GM19238 (cell line): ENCODE results near the gene IP6K3.

Experiments used
- DNase-seq: peaks from one replicate; pipeline ENCODE4 v3.0.0; 2011; ENCODE audit warnings: low spot score; ENCODE audit not compliant: insufficient read length

IP6K3 gene

GRCh38 chr6:33690766-33691165, 55.9 kb downstream of the IP6K3 start:
- no peak for DNase-seq

DNA sequence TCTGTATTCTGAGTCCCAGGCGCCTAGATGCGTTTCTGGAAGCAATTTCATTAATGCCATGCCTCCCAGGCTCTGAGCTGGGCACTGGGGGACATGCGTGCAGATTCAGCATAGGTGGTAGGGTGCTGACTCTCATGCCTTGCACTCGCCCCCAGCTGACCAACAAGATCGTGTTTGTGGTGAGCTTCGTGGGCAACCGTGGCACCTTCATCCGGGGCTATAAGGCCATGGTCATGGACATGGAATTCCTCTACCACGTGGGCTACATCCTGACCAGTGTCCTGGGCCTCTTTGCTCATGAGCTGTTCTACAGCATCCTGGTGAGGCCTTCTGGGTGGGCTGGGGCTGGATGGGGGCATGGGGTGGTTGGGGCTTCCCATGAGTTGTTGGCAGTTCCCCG, 56.8 kb downstream of the IP6K3 start:
- no peak for DNase-seq

DNA sequence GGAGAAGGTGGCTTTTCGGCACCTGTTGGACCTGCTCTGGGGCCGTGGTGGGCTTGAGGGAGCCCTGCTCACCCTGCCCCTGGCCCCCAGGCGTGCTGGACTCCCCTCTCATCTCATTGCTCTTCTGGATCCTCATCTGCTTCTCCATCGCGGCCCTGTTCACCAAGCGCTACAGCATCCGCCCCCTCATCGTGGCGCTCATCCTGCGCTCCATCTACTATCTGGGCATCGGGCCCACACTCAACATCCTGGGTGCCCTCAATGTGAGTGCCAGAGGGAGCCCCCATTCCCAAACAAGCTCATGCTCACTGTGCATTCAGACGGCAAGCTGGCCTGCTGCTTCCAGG, 57.6 kb downstream of the IP6K3 start:
- no peak for DNase-seq

GRCh38 chr6:33688451-33689147, 58.1 kb downstream of the IP6K3 start:
- no peak for DNase-seq

GRCh38 chr6:33688006-33688405, 58.7 kb downstream of the IP6K3 start:
- DNase-seq = no peak

DNA sequence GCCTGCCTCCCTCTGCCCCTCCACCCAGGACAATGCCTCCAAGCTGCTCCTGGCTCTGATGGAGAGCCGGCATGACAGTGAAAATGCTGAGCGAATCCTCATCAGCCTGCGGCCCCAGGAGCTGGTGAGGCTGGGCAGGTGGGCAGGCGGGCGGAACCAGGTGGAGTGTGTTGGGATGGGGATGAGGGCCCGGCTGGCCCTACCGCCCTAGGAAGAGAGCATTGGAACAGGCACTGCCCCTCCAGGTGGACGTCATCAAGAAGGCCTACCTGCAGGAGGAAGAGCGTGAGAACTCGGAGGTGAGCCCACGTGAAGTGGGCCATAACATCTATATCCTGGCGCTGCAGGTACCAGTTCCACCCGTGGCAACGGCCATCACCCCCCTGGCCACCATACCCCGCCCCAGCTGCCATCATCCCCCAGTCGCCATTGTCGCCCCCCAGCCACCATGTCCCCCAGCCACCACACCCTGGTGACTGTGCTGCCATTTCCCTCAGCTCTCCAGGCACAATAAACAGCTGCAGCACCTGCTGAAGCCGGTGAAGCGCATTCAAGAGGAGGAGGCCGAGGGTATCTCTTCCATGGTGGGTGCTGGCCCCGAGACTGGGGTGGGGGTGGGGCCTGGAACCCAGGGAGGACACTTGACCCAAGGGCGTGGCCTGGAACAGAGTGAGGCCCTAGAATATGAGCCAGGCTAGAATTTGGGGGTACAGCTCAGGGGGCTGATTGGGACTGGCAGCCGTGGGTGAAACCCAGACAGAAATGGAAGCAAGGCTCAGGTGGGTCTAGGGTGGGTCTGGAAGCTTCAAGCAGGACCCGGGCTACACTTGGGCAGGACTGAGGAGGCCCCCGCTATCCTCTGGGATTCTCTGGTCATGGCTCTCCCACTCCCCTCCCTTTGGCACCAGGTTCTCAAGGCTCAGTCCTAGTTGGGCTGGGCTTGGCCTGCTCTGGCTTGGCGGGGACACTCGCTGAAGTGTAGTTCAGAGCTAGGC, 59.4 kb downstream of the IP6K3 start:
- no peak for DNase-seq

- no peak for DNase-seq
Measured at GRCh38 chr6:33686225-33686924, 60.3 kb downstream of the IP6K3 start.

GRCh38 chr6:33685411-33686224, 61.1 kb downstream of the IP6K3 start:
- DNase-seq = no peak

DNA sequence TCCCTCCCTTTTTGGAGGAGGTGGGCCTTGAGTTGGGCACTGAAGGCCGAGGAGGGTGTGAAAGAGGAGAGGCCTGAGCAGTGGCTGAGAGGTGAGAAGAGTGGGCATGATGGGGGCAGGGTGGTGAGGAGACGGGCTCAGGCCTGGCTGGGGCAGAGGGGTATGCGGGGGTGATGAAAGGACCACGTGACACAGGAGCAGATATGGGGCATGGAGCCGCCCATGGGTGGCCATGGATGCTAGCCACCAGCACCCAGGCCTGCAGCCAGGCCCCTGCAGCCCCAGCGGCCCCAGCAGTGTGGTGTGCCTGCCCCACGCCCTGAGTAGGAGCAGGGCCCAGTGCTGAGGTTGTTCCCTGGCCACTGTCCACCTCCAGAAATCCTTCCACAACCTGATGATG, 61.7 kb downstream of the IP6K3 start:
- DNase-seq = no peak

GRCh38 chr6:33684428-33684896, 62.2 kb downstream of the IP6K3 start:
- no peak for DNase-seq

DNA sequence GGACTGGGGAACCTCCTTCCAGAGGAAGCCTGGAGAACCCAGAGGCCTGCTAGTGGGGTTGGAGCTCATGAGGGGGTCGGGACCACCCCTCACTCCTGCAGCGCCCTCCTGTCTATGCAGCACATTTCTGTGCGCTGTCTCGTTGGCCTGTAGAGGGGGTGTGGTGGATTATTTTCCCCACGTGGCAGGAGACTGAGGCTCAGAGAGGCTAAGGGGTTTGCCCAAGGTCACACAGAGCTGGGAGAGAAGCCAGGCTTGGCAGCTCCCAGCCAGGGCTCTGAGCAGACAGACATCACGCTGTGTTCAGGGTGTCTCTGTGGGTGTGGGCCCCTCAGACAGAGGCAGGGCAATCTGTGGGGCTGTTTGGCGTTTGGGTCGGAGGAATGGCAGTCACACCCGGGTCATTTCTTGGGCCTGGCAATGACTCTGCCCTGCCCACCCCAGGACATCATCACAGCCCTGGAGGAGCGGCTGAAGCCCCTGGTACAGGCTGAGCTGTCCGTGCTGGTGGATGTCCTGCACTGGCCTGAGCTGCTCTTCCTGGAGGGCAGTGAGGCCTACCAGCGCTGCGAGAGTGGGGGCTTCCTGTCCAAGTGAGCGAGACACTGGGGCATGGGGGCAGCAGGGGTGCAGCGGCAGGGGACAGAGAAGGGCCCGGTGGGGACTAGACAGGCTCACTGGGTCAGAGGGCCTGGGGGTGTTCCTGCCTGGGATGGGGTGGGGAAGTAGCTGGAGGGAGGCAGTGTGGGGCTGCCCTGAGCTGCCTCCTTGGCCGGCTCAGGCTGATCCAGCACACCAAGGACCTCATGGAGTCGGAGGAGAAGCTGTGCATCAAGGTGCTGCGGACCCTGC, 62.9 kb downstream of the IP6K3 start:
- no peak for DNase-seq

GRCh38 chr6:33683051-33683571, 63.6 kb downstream of the IP6K3 start:
- no peak for DNase-seq

GRCh38 chr6:33682341-33682740, 64.4 kb downstream of the IP6K3 start:
- DNase-seq = no peak

- DNase-seq = no peak
Measured at GRCh38 chr6:33679761-33680160, 66.9 kb downstream of the IP6K3 start.

- DNase-seq = no peak
Measured at GRCh38 chr6:33678932-33679490, 67.7 kb downstream of the IP6K3 start.

DNA sequence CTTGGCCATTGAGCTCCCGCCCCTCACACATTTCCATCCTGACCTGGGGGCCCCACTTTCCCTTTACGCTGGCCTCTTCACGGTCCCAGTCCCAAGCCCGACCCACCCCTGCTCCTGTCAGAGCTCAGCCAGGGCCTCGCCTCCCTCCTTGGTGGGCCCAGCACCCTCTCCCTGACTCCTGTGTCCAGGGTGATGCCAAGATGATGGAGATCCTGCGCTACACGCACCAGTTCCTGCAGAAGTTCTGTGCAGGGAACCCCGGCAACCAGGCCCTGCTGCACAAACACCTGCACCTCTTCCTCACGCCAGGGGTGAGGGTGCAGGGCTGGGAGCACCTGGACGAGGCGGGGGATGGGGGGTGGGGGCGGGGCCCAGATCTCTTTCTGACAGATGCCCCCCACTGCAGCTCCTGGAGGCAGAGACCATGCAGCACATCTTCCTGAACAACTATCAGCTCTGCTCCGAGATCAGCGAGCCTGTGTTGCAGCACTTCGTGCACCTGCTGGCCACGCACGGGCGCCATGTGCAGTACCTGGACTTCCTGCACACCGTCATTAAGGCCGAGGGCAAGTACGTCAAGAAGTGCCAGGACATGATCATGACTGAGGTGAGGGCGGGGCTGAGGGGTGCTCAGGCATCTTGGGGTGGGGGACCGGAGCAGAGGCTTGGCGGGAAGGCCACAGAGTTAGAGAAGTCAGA, 68.3 kb downstream of the IP6K3 start:
- no peak for DNase-seq

- DNase-seq = no peak
Measured at GRCh38 chr6:33677689-33678088, 69.0 kb downstream of the IP6K3 start.

- DNase-seq = no peak
Measured at GRCh38 chr6:33677143-33677660, 69.5 kb downstream of the IP6K3 start.
